Activated naive CD4-positive, alpha-beta T cell treated with anti-CD3 and anti-CD28 coated beads, Interleukin-2, amount 50 U/mL, for 24 hours (primary cell): ENCODE data around the gene TMEM218.

Source experiments
- H3K27ac Mint-ChIP-seq: one replicate; pipeline ENCODE4 v1.8.0; 2021; ENCODE audit warnings: mild to moderate bottlenecking, mixed read lengths
- H3K27me3 Mint-ChIP-seq: one replicate; pipeline ENCODE4 v1.8.0; 2021; ENCODE audit warnings: mixed read lengths
- H3K36me3 Mint-ChIP-seq: one replicate; pipeline ENCODE4 v1.8.0; 2021; ENCODE audit warnings: mixed read lengths
- H3K4me1 Mint-ChIP-seq: one replicate; pipeline ENCODE4 v1.8.0; 2021; ENCODE audit warnings: mixed read lengths
- H3K4me3 Mint-ChIP-seq: one replicate; pipeline ENCODE4 v1.8.0; 2021; ENCODE audit warnings: mild to moderate bottlenecking, mixed read lengths
- H3K9me3 Mint-ChIP-seq: one replicate; pipeline ENCODE4 v1.8.0; 2021; ENCODE audit warnings: mixed read lengths

TMEM218 gene

DNA sequence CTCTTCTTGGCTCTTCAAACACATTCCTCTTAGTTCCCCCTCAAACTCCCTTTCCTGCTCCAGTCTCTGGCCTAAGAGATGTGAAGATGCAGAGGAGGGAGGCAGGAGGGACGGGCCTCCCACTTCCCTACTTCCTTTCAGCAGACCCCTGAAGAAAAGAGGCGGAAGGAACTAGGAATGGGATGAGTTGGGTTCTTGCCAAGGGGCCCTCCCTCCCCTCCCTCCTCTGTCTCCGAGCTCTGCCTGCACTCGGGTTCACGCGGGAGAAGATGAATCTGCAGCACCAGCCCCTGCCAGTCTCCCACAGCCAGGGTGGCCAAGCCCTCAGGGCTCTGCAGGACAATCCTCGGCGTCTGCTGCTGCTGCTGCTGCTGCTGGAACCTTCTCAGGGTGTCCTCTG, 28.8 kb upstream of the TMEM218 start:
- Mint-ChIP-seq H3K27me3 (peaks cover 14% of the 10 kb centered on the region), H3K4me1 (peaks cover 7% of the 10 kb centered on the region), H3K9me3 (no peaks in the 10 kb centered on the region), H3K36me3 (no peaks in the 10 kb centered on the region), H3K4me3 (no peak overlapping the region), H3K27ac (peak overlapping the region; percentile 2)

DNA sequence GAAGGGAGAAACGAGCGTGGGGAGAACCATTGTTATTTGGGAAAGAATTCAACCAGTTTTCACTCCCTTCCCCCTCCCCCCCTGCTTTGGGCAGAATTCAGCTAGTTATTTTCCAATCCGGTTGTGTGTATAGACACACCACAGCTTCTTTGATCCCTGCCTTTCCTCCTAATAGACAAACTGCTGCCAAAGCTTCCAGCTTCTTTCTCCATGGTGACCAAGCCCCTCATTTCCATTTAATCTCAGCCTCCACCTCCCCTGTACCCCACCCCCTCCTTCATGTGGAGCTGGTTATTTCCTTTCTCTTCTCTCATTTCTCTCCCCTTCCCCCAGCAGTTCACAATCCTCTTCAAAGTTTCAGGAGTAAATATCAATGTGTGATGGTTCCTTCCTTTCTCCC, 28.4 kb upstream of the TMEM218 start:
- Mint-ChIP-seq H3K9me3 (no peaks in the 10 kb centered on the region), H3K27ac (no peak overlapping the region), H3K4me3 (no peak overlapping the region), H3K36me3 (no peaks in the 10 kb centered on the region), H3K27me3 (peaks cover 17% of the 10 kb centered on the region), H3K4me1 (peaks cover 7% of the 10 kb centered on the region)

DNA sequence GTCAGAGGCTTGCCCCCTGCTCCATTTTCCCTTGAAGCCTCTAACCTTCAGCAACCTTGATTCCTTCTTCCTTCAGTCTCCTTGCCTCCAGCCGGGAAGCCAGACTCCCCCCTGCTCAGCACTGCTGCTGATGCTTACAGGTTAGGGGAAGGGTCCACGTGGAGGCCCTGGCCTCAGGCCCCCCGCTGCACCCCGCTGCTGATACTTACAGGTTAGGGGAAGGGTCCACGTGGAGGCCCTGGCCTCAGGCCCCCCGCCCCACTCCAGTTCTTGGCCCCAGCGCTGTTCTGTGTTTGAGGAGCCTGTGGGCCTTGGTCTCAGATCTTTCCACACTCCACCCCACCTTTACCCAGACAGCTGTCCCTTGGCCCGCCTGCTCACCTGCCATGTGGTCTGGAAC, 27.5 kb upstream of the TMEM218 start:
- no peaks in the 10 kb centered on the region for H3K36me3 Mint-ChIP-seq

GRCh38 chr11:125136001-125136400, 24.6 kb upstream of the TMEM218 start:
- Mint-ChIP-seq H3K4me1 (no peaks in the 10 kb centered on the region), H3K27me3 (peaks cover 23% of the 10 kb centered on the region), H3K9me3 (no peaks in the 10 kb centered on the region), H3K4me3 (no peak overlapping the region), H3K27ac (no peak overlapping the region), H3K36me3 (no peaks in the 10 kb centered on the region)

More for the DNA sequence above, 27.5 kb upstream of the TMEM218 start:
- no peaks in the 10 kb centered on the region for H3K9me3 Mint-ChIP-seq
- peaks cover 7% of the 10 kb centered on the region for H3K4me1 Mint-ChIP-seq
- no peak overlapping the region for H3K27ac Mint-ChIP-seq
- H3K4me3 Mint-ChIP-seq: no peak overlapping the region
- peaks cover 20% of the 10 kb centered on the region for H3K27me3 Mint-ChIP-seq

GRCh38 chr11:125132596-125132995, 21.2 kb upstream of the TMEM218 start:
- H3K27ac Mint-ChIP-seq: no peak overlapping the region
- no peaks in the 10 kb centered on the region for H3K4me1 Mint-ChIP-seq
- no peaks in the 10 kb centered on the region for H3K36me3 Mint-ChIP-seq
- no peak overlapping the region for H3K4me3 Mint-ChIP-seq
- peaks cover 34% of the 10 kb centered on the region for H3K27me3 Mint-ChIP-seq
- H3K9me3 Mint-ChIP-seq: no peaks in the 10 kb centered on the region

- peaks cover 36% of the 10 kb centered on the region for H3K27me3 Mint-ChIP-seq
- H3K36me3 Mint-ChIP-seq: no peaks in the 10 kb centered on the region
- no peaks in the 10 kb centered on the region for H3K4me1 Mint-ChIP-seq
- H3K4me3 Mint-ChIP-seq: no peak overlapping the region
- no peaks in the 10 kb centered on the region for H3K9me3 Mint-ChIP-seq
- no peak overlapping the region for H3K27ac Mint-ChIP-seq
Observed at GRCh38 chr11:125132071-125132470, 20.6 kb upstream of the TMEM218 start.

DNA sequence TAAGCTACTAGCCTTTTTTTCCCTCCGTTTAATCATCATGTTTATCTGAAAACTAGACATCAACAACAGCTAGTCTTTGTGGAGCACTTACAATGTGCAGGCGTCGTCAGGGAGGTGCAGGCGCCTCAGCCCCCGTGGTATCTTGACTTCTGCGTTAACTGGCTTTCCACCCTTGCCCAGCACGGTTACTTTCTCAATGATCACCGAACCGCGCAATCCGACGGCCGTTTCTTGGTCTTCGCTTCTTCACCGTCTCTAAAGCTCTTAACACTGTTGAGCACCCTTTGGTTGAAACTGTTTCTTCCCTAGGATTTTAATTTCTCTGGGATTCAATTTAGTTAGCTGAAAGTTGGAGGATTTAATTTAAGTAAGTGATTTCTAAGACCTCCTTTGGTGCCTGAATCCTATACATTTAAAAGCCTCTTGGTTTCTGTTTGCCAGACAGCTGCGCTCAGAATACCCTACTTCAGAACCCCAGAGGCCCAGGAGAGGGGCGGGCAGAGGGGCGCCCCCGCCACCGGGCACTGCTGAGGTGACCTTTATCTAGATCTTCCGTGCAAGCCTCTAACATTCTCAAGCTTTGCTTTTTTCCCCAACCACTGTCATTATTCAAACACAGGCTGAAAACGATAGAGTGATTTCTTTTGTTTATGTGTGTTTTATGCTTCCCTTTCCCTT, 18.0 kb upstream of the TMEM218 start:
- no peak overlapping the region for H3K4me3 Mint-ChIP-seq
- H3K36me3 Mint-ChIP-seq: no peaks in the 10 kb centered on the region
- H3K27ac Mint-ChIP-seq: no peak overlapping the region
- H3K9me3 Mint-ChIP-seq: no peaks in the 10 kb centered on the region
- no peaks in the 10 kb centered on the region for H3K4me1 Mint-ChIP-seq
- H3K27me3 Mint-ChIP-seq: peaks cover 30% of the 10 kb centered on the region

- no peaks in the 10 kb centered on the region for H3K9me3 Mint-ChIP-seq
- H3K27me3 Mint-ChIP-seq: peaks cover 28% of the 10 kb centered on the region
- H3K4me1 Mint-ChIP-seq: peaks cover 4% of the 10 kb centered on the region
- no peak overlapping the region for H3K4me3 Mint-ChIP-seq
- H3K27ac Mint-ChIP-seq: no peak overlapping the region
- no peaks in the 10 kb centered on the region for H3K36me3 Mint-ChIP-seq
Observed at GRCh38 chr11:125128450-125128849, 17.0 kb upstream of the TMEM218 start.

DNA sequence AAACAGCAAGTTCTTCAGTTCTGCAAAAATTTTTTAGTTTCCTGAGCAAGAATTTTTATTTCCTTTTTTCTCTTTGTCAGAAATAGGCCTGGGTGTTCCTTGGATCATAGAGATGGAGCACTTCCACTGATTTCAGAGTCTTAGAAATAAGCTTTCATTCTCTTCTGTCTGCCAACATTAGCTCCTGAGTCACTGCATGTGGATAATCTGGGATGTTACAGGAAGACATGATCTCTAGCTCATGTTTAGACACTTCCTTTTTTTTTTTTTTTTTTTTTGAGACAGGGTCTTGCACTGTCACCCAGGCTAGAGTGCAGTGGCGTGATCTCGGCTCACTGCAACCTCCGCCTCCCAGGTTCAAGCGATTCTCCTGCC, 13.2 kb upstream of the TMEM218 start:
- peaks cover 15% of the 10 kb centered on the region for H3K27me3 Mint-ChIP-seq
- H3K4me1 Mint-ChIP-seq: peaks cover 4% of the 10 kb centered on the region
- no peaks in the 10 kb centered on the region for H3K9me3 Mint-ChIP-seq
- H3K4me3 Mint-ChIP-seq: no peak overlapping the region
- H3K36me3 Mint-ChIP-seq: no peaks in the 10 kb centered on the region
- H3K27ac Mint-ChIP-seq: no peak overlapping the region

GRCh38 chr11:125123947-125124617, 12.7 kb upstream of the TMEM218 start:
- Mint-ChIP-seq H3K4me1 (peaks cover 4% of the 10 kb centered on the region), H3K27me3 (peaks cover 11% of the 10 kb centered on the region), H3K36me3 (no peaks in the 10 kb centered on the region)

GRCh38 chr11:125123194-125123946, 11.9 kb upstream of the TMEM218 start:
- Mint-ChIP-seq H3K27ac (no peak overlapping the region), H3K9me3 (no peaks in the 10 kb centered on the region), H3K27me3 (peaks cover 11% of the 10 kb centered on the region), H3K36me3 (no peaks in the 10 kb centered on the region), H3K4me1 (peaks cover 4% of the 10 kb centered on the region), H3K4me3 (no peak overlapping the region)

More at GRCh38 chr11:125123947-125124617, 12.7 kb upstream of the TMEM218 start:
- Mint-ChIP-seq H3K27ac (no peak overlapping the region), H3K4me3 (no peak overlapping the region), H3K9me3 (no peaks in the 10 kb centered on the region)

DNA sequence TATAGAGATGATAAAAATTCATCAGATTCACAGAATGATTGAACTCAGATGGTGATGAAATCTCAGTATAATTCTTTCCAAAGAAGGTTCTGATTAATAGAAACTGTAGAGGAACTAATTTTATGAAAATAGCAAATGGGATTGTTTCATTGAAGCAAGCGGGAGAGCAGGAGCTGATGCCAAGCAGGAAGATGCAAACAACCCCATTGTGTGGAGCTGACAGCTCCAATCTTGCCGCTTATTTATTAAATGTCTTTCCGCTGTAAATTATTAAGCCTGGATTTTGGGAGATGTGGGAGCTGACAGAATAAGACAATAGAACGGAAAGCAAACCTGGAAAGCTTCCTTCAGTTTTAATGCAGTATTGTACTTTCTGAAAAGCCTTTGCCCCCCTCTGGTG, 6.0 kb upstream of the TMEM218 start:
- peaks cover 2% of the 10 kb centered on the region for H3K36me3 Mint-ChIP-seq
- H3K9me3 Mint-ChIP-seq: no peaks in the 10 kb centered on the region
- no peaks in the 10 kb centered on the region for H3K4me1 Mint-ChIP-seq
- peaks cover 14% of the 10 kb centered on the region for H3K27me3 Mint-ChIP-seq
- no peak overlapping the region for H3K4me3 Mint-ChIP-seq
- no peak overlapping the region for H3K27ac Mint-ChIP-seq

DNA sequence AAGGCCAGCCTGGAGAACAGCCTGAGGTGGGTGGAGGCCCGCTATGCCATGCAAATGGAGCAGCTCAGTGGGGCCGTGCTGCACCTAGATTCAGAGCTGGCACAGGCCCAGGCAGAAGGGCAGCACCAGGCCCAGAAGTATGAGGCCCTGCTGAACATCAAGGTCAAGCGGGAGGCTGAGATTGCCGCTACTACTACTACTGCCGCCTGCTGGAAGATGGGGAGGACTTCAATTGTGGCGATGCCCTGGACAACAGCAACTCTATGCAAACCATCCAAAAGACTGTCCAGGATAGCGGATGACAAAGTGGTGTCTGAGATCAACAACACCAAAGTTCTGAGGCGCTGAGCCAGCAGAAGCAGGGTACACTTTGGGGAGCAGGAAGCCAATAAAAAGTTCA, 3.1 kb upstream of the TMEM218 start:
- H3K4me3 Mint-ChIP-seq: no peak overlapping the region
- H3K9me3 Mint-ChIP-seq: no peaks in the 10 kb centered on the region
- H3K27ac Mint-ChIP-seq: no peak overlapping the region
- peaks cover 2% of the 10 kb centered on the region for H3K36me3 Mint-ChIP-seq
- peaks cover 14% of the 10 kb centered on the region for H3K27me3 Mint-ChIP-seq
- peaks cover 21% of the 10 kb centered on the region for H3K4me1 Mint-ChIP-seq

GRCh38 chr11:125112208-125112604, 780 bp upstream of the TMEM218 start:
- H3K27ac Mint-ChIP-seq: peak overlapping the region; percentile 86
- no peaks in the 10 kb centered on the region for H3K9me3 Mint-ChIP-seq
- peaks cover 4% of the 10 kb centered on the region for H3K27me3 Mint-ChIP-seq
- H3K36me3 Mint-ChIP-seq: no peaks in the 10 kb centered on the region
- peaks cover 21% of the 10 kb centered on the region for H3K4me1 Mint-ChIP-seq
- H3K4me3 Mint-ChIP-seq: peak overlapping the region; percentile 98

- H3K4me1 Mint-ChIP-seq: peaks cover 24% of the 10 kb centered on the region
- no peaks in the 10 kb centered on the region for H3K9me3 Mint-ChIP-seq
- H3K27ac Mint-ChIP-seq: peak overlapping the region; percentile 95
- peak overlapping the region; percentile 98 for H3K4me3 Mint-ChIP-seq
- H3K36me3 Mint-ChIP-seq: no peaks in the 10 kb centered on the region
- H3K27me3 Mint-ChIP-seq: no peaks in the 10 kb centered on the region
Observed at GRCh38 chr11:125111001-125111342, 454 bp downstream of the TMEM218 start.

DNA sequence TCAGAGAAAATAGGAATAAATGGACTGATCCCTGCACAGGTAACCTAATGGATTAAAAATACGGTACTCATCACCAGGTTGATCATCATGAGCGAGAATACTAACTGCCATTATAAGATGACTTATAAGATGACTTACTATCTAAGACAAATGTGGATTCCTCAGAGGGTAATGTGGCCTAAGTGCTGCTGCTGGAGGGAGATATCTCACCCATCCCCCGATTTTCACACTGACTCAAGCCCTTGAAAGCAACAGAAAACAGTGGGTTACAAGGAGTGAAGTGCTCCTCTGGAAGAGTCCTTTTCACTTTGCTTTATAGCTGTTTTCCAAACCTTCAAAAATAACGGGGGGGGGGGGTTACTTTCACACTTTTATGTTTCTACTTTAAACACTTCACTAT, 920 bp downstream of the TMEM218 start:
- H3K27ac Mint-ChIP-seq: no peak overlapping the region
- H3K4me1 Mint-ChIP-seq: peaks cover 29% of the 10 kb centered on the region
- no peaks in the 10 kb centered on the region for H3K27me3 Mint-ChIP-seq
- H3K36me3 Mint-ChIP-seq: peaks cover 4% of the 10 kb centered on the region
- peak overlapping the region; percentile 98 for H3K4me3 Mint-ChIP-seq
- no peaks in the 10 kb centered on the region for H3K9me3 Mint-ChIP-seq
